AML-193 (cell line): Measurements from ENCODE around the gene AKR1C3.
"Not testable (repeated sequence)": the region's sequence is repeated elsewhere in the genome, so short reads cannot be mapped to it uniquely, and the experiment has no call there.

Source experiments
- DNase-seq, 2 experiments: peaks; one replicate each; lab custom pipeline; 2025; lab: John Stamatoyannopoulos, UW

AKR1C3 gene

DNA sequence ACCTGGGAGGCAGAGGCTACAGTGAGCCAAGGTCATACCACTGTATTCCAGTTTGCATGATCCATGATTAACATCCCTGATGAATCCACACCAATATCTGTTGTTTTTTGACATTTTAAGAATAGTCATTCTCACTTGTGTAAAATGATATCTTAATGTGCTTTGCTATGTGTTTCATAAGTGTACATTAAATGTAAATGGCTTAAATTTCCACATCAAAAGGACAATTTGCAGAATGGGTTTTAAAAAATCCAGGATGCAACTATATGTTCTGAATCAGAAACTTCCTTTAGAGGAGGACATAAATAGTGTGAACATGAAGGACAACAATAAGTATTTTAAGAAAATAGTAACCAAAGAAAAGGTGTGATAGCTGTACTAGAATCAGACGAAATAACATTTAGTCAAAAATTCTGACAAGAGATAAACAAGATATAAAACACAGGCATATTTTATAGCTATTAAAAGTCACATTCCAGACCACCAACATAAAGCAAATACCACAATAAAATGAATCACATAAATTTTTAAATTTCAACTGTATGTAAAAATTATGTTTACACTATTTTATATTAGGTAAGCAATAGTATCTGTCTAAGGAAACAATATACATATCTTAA, 42.4 kb downstream of the AKR1C3 start:
- DNase-seq: no peak

DNA sequence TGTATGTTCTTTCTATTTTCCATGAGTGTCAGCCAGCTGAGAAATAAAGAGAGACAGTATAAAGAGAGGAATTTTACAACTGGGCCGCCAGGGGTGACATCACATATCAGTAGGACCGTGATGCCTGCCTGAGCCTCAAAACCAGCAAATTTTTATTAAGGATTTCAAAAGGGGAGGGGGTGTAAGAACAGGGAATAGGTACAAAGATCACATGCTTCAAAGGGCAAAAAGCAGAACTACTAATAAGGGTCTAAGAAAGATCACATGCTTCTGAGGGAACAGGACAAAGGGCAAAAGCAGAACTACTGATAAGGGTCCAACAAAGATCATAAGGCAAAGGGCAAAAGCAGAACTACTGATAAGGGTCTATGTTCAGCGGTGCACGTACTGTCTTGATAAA, 43.5 kb downstream of the AKR1C3 start:
- not testable (repeated sequence) for DNase-seq

- no peak for DNase-seq
Observed at GRCh38 chr10:5142199-5142598, 48.0 kb downstream of the AKR1C3 start.

- no peak for DNase-seq
Observed at GRCh38 chr10:5143137-5143536, 48.9 kb downstream of the AKR1C3 start.

DNA sequence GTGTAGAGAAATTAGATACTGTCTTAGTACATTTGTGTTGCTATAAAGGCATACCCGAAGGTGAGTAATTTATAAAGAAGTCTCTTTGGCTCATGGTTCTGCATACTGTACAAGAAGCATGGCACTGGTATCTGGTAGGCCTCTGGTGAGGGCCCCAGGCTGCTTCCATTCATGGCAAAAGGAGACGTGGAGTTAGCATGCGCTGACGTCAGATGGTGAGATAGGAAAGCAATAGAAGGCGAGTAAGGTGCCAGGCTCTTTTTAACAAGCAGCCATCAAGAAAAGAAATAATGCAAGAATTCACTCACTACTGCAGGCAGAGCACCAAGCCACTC, 52.7 kb downstream of the AKR1C3 start:
- no peak for DNase-seq

GRCh38 chr10:5147255-5147980, 53.2 kb downstream of the AKR1C3 start:
- DNase-seq: no peak

GRCh38 chr10:5147981-5148677, 53.9 kb downstream of the AKR1C3 start:
- DNase-seq: no peak

DNA sequence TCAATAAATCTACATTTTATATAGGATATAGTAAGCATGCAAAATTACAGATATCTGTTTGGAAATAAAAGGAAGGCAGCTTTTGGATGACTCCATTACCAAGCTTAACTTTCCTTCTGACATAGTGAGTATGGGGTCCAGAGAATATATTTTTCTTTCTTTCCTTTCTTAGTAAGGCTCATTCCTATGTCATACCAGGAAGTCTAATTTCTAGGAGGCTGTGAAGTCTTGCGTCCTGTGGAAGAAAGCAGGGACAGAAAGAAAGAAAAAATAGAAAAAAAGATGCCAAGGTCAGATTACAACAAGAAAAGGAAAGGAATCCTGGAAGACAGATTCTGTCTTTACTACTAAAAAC, 54.4 kb downstream of the AKR1C3 start:
- DNase-seq: no peak

- no peak for DNase-seq
Observed at GRCh38 chr10:5151076-5151475, 56.9 kb downstream of the AKR1C3 start.

DNA sequence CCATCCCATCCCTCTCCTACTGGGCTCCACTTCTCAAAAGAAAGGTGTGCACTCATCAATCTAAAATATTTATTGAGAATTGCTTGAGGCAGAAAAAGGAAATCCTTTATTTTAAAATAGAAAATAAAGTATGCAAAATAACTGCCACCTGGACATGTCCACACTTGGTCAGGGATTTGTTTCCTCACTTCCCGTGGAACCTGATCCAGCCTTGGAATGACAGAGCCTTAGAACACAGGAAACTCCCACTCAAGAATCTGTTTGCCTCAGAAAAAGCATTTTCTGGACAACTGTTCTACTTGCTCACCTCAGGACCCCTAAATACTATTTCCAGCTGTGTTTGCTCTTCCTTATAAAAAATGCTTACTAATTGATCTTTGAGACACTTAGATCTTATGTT, 61.7 kb downstream of the AKR1C3 start:
- DNase-seq: no peak
